ENCODE measurements around the gene PTPRN2.

DNA sequence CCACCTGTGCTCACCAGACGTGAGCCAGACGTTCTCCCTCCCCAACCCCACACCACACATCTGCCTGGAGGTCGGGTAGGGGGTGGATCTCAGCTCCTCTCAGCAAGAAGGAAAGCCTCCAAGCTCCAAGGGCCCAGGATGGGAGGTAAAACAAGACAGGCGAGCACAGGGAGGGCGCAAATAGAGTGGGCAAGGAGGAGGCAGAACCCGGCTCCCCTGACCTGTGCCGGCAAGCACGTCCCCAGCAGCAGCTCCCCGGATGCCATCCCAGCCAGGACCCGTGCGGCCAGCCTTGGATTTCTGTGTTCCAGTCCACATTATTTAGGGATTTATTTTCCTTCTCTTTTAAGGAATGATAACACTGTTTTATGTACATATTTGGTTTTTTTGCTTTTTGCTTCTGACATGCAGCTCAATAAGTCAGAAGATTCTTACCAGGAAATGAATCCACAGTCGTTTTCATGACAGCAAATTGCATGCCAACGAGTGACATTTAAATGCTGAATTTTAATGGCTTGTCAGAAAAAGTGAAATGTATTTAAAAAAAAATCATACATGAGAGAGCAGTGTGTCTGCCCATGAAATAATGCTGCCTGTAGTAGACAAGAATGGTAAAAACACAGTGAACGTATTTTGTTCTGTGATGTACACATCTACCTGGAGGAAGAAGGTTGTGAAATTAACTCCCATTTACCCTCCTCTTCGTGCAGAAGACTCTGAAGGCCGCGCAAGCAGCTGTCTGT, 276.5 kb downstream of the PTPRN2 start:
- TF ChIP-seq MTA1 (IDR thresholded peaks at IDR 0.05; ENCODE audit: borderline replicate concordance) (no peak), ZNF766 (CRISPR knock-in tag; conservative IDR thresholded peaks at IDR 0.05) (no peak), ZNF512 (tag; IDR thresholded peaks at IDR 0.05) (no peak), ZNF121 (CRISPR knock-in tag; conservative IDR thresholded peaks at IDR 0.05) (no peak), POLR2AphosphoS5 (IDR thresholded peaks at IDR 0.05; ENCODE audit: control insufficient read depth, insufficient read depth, low read depth, low read length) (no peak), RBM39 (optimal IDR thresholded peaks at IDR 0.05; ENCODE audit: low read depth, low read length) (no peak)
- TF ChIP-seq, protein P1, sequence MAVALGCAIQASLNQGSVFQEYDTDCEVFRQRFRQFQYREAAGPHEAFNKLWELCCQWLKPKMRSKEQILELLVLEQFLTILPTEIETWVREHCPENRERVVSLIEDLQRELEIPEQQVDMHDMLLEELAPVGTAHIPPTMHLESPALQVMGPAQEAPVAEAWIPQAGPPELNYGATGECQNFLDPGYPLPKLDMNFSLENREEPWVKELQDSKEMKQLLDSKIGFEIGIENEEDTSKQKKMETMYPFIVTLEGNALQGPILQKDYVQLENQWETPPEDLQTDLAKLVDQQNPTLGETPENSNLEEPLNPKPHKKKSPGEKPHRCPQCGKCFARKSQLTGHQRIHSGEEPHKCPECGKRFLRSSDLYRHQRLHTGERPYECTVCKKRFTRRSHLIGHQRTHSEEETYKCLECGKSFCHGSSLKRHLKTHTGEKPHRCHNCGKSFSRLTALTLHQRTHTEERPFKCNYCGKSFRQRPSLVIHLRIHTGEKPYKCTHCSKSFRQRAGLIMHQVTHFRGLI (CRISPR knock-in tag; IDR thresholded peaks at IDR 0.05): no peak
